G401 (cell line): ENCODE data around the gene TMEM8B. TPM values are rescaled to one million over a fixed set of nuclear protein-coding genes. Genes with fewer than 3 reads are reported as not detected.
"Not testable (repeated sequence)": the region's sequence is repeated elsewhere in the genome, so short reads cannot be mapped to it uniquely, and the experiment has no call there.

Experiments
- DNase-seq: peaks from one replicate; pipeline ENCODE4 v3.0.0-alpha.2; 2015; ENCODE audit warnings: low spot score
- in situ Hi-C: cut with HindIII; loops from 2 replicates; pipeline ENCODE4 v1.10.0; 2016; ENCODE audit warnings: low sequenced_read_pairs, mixed read lengths
- total RNA-seq: library from RNA; depleted of rRNA; stranded (reverse); fragments of >200 nt; shearing (Covaris generic); gene quantifications from 2 replicates; pipeline ENCODE4 v1.2.3, GENCODE V29; 2014

The TMEM8B gene
- total RNA-seq, 1 experiment from 2014 or later: 2.5 TPM

DNA sequence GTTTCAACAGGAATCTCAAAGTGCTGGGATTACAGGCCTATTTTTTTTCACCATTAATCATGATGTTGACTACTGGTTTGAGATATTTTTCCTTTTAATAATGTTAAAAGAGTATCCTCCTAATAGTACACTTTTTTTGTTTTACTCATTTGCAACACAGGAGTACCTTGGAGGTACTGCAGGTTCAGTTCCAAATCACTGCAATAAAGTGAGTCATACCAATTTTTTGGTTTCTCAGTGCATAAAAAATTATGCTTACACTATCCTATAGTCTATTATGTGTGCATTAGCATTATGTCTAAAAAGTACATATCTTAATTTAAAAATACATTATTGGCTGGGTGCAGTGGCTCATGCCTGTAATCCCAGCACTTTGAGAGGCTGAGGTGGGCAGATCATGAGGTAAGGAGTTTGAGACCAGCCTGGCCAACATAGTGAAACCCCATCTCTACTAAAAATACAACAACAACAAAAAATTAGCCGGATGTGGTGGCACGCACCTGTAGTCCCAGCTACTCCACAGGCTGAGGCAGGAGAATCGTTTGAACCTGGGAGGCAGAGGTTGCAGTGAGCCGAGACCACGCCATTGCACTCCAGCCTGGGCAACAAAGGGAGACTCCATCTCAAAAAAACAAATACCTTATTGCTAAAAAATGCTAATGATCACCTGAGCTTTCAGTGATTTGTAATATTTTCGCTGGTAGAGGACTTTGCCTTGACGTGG lies 68.5 kb downstream of the TMEM8B start:
- in situ Hi-C loops, DNase-seq: not testable (repeated sequence)

DNA sequence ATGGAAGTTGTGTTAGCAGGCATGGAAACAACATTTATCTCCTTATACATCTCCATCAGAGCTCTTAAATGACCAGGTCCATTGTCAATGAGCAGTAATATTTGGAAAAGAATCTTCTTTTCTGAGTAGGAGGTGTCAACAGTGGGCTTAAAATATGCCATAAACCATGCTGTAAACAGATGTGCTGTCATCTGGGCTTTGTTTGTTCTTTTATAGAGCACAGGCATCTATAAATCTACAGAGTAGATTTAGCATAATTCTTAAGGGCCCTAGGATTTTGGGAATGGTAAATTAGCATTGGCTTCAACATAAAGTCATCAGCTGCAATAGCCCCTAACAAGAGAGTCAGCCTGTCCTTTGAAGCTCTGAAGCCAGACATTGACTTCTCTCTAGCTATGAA lies 69.3 kb downstream of the TMEM8B start:
- in situ Hi-C loops: no loop called here
- no peak for DNase-seq

DNA sequence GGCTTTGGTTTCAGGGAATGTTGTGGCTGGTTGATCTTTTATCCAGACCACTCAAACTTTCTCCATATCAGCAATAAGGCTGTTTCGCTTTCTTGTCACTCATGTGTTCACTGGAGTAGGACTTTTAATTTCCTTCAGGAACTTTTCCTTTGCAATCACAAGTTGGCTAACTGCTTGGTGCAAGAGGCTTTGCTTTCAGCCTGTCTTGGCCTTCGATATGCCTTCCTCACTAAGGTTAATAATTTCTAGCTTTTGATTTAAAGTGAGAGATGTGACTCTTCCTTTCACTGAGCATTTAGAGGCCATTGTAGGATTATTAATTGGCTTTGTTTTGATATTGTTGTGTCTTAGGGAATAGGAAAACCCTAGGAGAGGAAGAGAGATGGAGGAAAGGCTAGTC lies 70.0 kb downstream of the TMEM8B start:
- DNase-seq: no peak

DNA sequence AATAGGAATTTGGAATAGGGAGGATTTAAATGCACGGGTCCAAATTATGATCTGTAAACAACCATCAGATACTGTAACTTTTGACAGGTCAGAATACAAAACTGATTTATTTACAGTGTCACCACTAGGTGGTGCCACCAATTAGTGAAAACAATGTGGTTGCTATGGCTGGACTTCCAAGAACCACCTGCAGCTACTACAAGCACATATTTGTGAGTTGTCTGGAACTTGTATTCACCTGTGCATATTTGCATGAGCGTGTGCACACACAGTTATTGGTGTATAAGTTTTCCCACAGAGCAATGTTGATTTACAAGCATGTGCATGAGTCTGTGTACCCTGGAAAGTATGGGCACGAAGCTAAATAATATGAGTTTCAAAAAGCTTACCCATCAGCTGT lies 74.0 kb downstream of the TMEM8B start:
- in situ Hi-C loops: no loop called here
- DNase-seq: peak; percentile 86

More for the DNA sequence above, 70.0 kb downstream of the TMEM8B start:
- in situ Hi-C loops: no loop called here

DNA sequence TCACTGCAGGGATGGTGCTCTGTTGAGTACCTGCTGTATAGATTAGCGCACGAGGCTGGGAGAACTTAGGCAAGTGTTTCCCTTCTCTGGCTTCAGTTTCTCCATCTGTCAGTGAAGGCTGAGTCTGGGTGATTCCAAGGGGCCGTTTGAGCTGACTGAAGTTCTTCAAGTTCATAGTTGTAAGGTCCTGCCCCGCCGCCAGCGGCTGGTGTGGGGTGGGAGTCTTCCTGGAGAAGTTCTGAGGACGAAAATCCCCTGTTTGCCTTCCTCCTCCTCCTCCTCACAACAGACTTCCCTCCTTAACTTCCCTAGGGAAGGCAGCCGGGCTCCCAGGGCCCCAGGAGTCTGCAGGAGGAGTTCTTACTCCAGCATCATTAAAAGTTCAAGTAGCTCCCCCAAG lies 75.3 kb downstream of the TMEM8B start:
- DNase-seq: no peak
- in situ Hi-C loops: no loop called here

DNA sequence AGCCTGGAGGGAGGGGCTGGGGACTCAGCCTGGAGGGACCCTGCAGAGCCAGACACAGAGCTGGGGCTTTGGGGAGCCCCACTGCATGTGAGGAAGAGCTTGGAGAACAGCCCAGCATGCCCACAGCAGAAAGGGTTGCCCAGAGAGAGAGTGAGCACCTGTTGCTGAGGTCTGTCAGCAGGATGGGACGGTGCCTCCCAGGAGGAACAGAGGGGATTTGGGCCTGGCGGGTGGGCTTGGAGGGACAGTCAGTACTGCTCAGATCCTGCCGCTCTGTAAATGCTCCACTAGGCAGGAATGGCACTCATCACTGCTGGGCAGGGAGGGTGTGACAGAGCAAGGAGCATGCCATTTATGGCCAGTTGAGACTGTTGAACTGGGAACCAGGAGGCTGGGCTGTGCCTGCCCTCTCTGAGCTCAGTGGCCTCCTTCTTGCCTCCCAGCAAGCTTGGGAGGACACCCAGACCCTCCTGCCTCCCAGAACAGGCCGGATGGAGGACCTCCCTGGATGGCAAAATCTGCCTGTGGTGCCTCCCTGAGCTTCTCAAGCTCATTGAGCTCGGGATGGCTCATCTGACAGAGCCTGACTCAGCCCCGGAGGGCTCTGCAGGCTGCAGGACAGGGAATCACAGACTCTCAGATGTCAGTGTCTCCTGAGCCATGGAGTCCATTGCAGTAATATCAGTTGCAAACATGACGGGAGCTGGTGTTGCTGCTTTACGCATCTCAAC lies 76.2 kb downstream of the TMEM8B start:
- in situ Hi-C loops: no loop called here
- DNase-seq: no peak

DNA sequence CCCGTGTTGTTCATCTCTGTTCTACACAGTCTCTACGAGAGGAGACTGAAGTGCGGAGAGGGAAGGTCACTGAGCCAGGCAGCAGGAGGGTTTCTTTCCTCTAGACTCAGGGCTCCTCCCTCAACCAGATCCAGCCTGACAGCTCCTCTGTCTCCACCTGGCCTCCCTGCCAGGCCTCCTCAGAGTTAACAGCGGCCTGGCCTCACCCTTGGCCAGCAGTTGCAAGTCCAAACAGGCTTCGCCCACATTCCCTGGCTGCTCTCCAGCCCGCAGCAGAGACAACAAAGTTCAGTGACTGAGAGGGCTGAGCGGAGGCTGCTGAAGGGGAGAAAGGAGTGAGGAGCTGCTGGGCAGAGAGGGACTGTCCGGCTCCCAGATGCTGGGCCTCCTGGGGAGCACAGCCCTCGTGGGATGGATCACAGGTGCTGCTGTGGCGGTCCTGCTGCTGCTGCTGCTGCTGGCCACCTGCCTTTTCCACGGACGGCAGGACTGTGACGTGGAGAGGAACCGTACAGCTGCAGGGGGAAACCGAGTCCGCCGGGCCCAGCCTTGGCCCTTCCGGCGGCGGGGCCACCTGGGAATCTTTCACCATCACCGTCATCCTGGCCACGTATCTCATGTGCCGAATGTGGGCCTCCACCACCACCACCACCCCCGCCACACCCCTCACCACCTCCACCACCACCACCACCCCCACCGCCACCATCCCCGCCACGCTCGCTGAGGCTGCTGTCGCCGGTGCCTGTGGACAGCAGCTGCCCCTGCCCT lies 77.1 kb downstream of the TMEM8B start, which contains the start of gene HRCT1:
Gene HRCT1, plus strand, starts transcription at position 291 of the 768 bp plus-strand sequence. Its CDS starts 86 bp downstream, at position 377.
- in situ Hi-C loops: no loop called here
- DNase-seq: peak; percentile 67

DNA sequence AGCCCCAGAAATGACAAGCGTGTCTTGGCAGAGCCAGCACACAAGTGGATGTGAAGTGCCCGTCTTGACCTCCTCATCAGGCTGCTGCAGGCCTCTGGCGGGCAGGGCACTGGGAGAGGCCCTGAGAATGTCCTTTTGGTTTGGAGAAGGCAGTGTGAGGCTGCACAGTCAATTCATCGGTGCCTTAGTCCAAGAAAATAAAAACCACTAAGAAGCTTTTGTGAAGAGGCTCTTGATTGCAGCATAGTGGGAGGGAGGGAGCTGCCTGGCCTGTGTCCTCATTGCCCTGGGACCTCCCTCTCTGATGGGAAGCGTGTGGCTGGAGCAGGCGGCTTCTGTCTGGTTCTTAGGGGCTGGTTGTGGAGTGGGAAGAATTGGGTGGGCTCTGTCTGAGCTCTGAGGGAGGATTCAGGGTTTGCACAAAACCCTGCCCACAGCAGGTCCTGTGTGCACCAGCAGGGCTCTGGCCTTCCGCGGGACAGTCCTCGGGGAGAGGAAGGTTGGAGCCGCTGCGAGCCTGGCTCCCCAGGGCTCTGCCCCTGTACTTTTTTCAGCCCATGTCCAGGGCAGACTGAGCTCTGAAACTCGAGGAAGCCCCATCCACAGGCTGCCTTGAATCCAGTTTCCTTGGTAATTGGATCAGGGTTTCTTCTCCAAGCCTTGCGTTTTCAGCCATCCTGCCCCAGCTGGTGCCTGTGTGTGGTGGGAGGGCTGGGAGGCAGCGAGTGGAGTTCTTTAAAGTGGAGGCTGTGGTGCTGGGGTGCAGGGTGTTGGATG lies 78.1 kb downstream of the TMEM8B start:
- in situ Hi-C loops: no loop called here
- DNase-seq: no peak

DNA sequence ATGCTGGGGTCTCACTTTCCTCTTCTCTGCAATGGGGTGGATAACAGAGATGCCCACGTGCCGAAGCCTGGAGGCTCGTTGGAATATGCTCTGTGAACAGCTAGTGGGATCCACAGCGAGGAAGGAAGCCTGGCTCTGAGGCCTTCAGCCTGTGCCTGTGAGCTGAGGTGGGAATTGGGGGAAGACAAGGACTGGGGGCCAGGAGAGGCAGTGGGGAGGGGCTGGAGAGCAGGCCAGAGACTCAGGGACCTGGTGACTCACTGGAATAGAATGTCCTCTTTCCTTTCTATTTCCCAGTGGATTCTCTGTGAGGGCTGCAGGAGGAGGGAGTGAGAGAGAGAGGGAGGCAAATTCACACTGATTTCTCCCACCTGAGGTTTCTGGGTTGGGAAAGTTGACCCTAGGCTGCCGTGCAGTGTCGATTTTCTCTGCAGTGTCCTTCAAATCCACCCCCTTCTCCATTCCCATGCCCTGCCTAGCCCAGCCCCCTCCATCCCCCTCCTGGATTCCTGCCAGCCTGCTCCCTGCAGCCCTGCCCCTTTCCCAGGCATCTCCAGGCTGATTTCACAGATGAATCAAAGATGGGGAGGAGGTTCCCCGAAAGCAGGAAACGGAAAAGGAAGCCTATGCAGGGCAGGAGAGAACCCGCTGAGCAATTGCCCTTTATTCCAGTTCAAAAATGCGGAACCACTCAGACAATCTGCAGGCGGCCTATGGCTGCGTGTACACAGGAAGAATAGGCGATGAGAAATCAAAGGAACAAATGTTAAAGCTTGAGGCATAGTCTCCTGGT lies 78.9 kb downstream of the TMEM8B start:
- peak; percentile 62 for DNase-seq
- in situ Hi-C loops: no loop called here

DNA sequence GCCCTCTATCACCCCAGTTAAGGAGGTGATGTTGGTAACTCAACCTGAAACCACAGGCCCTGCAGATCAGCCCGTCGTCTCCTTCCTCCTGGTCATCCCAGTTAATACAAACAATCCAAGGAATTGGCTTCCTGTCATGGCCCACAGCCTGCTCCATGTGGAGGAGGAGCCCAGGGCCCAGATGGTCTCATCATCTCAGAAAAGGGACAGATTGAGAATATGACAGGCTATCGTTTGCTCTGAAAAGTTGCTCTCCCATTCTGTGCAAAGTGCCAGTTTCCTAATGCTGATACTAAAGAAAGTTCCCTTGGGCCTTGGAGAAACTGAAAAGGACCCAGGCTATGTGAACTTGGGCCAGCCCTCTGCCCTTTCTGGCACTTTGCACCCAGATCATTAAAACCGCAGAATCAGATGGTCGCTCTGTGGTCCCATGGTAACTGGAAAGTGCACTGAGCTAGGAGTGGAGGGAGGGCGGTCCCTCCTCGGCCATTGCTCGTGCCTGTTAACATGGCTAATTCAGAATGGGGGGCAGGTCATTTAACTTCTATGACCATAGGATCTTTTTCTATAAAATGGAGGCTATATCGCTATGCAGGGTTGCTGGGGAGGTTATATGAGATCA lies 79.6 kb downstream of the TMEM8B start:
- in situ Hi-C loops: no loop called here

DNA sequence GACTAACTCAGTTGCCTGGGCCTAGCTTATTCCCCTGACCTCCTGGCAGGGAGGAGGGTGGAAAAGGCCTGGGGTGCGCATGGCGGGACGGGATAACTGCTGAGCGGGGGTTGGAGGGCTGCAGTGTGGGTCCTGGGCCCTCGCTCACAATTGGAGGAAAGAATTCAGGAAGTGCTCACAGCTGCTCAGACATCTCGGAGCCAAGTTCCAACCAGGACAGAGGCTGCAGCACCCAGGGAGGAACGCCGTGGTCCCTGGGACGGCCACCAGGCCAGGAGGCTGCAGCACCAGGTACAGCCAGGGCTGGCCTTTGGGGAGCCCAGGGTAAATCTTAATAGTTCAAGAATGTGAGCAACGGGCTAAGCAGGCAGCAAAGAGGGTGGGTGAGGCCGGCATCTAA lies 80.2 kb downstream of the TMEM8B start, which contains the start of gene SPAAR:
Gene SPAAR, plus strand, starts transcription at position 217 of the 400 bp plus-strand sequence. CDS start 974 bp downstream, outside the sequence.
- no peak for DNase-seq
- in situ Hi-C loops: no loop called here

More for the DNA sequence above, 79.6 kb downstream of the TMEM8B start:
- DNase-seq: peak; percentile 95

DNA sequence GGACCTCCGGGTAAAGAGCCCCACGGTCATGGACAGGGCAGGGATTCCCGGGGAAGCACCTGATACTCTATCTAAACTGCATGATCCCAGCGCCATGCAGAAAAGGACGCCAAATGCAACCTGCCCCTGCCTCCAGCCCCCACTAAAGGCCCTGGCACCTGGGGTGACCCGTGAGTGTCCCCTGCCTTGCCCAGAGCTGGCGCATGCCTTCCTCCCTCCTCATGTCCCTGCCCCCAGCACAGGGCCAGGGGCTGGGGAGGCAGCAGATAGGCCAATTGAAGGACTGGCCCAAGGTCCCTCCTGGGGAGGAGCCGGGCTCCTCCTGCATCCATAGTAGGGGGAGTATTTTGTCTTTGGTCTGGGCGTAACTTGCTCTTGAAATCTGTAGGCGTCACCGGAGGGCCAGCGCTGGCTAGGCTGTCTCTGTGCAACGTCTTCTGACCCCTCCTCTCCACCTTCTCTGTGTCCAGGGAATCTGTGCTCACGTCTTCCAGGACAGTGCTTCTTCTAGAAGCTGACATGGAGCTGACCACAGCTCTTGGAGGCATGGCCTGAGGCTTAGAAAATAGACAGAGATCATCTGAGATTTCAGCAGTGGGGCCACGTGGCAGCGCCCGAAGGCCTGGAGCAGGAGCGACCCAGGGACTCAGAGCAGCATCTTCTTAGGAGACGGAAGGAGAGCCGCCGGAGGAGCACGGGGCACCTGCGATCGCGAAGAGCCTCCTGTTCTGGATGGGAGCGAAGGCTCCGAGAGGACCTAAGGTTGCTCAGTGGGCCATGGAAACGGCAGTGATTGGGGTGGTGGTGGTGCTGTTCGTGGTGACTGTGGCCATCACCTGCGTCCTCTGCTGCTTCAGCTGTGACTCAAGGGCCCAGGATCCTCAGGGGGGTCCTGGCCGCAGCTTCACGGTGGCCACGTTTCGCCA lies 80.9 kb downstream of the TMEM8B start:
- no peak for DNase-seq
- in situ Hi-C loops: no loop called here

DNA sequence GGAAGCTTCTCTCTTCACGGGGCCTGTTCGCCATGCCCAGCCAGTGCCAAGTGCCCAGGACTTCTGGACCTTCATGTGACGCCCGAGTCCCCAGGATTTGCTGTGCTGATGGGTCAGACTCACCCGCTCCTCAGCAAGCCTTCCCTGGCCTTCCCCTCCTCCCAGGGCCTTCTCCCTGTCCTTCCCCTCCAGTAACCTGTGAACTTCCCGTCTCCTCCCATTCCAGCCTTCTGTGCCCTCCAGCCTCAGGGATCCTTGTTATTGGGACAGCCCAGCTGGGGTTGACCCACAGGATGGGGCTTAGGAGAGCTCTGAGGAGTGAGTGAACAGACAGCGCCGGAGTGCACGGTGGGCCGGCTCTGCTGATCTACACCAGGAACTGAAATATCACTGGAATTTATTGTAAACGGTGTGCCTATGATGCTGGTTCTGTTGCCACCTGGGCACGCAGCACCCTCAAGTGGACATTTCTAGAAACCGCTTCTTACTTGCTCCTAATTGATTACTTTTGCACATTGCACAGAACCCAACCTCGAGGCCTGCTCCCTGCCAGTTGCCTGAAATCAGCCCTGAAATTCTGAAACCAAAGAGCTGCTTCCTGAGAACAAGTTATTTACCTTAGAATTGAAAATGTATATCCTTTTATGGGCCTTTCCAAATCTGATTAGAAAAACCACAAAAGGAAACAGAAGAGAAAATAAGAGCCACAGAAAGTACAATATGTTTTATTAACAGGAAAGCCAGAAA lies 81.8 kb downstream of the TMEM8B start:
- DNase-seq: peak; percentile 34
- in situ Hi-C loops: no loop called here

DNA sequence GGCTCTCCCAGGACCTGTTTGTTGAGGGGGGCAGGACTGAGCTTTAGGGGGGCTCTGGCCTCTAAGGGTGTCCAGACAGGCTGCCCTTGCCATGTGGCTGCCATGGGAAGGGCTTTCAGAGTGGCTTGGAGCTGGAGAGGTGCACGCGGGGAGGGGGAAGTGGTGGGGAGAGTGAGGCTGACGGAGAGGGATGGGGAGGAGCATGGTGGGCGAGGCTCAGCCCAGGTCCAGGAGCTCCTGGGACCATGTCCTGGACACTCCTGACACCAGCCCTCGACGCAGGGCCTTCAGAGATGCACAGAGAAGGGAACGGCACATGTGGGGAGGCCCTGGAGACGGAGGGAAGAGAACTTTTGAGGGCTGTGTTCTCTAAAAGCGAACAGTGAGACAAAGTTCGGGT lies 82.7 kb downstream of the TMEM8B start:
- in situ Hi-C loops: no loop called here

DNA sequence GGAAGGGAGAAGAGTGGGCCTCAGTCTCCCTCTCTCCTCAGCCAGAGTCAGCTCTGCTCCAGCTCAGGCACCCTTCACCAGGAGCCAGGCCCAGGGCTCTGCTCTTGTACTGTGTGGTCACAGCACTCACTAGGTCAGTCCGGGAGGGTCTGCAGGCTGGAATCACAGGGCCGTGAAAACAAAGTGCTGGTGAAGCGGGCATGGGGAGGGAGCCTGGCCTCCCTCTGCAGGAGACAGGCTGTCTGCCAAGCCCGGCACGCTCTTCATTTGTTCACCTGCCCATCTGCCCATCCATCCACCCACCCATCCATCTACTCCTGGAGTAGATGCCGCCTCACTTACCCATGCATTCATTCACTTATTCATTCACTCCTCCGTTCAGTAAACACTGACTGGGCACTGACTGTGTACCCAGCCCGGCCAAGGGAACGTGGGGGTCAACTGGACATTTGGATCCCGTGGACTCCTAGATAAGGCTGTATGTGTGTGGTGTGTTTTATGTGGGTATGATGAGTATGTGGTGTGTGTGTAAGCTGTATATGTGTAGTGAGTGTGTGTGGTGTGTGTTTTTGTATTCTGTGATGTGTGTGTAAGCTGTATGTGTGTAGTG lies 83.9 kb downstream of the TMEM8B start:
- peak; percentile 40 for DNase-seq
- in situ Hi-C loops: no loop called here

More for the DNA sequence above, 82.7 kb downstream of the TMEM8B start:
- DNase-seq: no peak

DNA sequence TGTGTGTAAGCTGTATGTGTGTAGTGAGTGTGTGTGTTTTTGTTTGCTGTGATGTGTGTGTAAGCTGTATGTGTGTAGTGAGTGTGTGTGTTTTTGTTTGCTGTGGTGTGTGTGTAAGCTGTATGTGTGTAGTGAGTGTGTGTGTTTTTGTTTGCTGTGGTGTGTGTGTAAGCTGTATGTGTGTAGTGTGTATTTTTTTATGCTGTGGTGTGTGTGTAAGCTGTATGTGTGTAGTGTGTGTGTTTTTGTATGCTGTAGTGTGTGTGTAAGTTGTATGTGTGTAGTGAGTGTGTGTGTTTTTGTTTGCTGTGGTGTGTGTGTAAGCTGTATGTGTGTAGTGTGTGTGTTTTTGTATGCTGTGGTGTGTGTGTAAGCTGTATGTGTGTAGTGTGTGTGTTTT lies 84.4 kb downstream of the TMEM8B start:
- DNase-seq, in situ Hi-C loops: not testable (repeated sequence)
